GM23338 (cell line): Measurements from ENCODE around the gene ZSWIM5. TPM values are rescaled to one million over a fixed set of nuclear protein-coding genes. Genes with fewer than 3 reads are reported as not detected.

Source experiments
- ATAC-seq: fragments of 200-7000 bp; cut with Tn5 transposase; 3 replicates; pipeline ENCODE4 v1.9.1; 2020
- DNase-seq: peaks from one replicate; pipeline ENCODE4 v3.0.0-alpha.2; 2015; ENCODE audit warnings: low spot score
- H2AFZ ChIP-seq: fragments of 200-600 bp; sonication (generic); 2 replicates; pipeline ENCODE4 v1.8.0; 2016; ENCODE audit warnings: antibody characterized with exemption, mild to moderate bottlenecking, moderate library complexity
- H3F3A ChIP-seq: fragments of 200-600 bp; sonication (generic); replicated peaks from 2 replicates; pipeline ENCODE4 v1.8.0; 2017; ENCODE audit warnings: antibody characterized with exemption, mixed run types, low read depth
- H3K27ac ChIP-seq: fragments of 200-600 bp; sonication (generic); 2 replicates; pipeline ENCODE4 v1.6.1; 2016; ENCODE audit warnings: low read depth
- H3K27me3 ChIP-seq: fragments of 200-600 bp; sonication (generic); 2 replicates; pipeline ENCODE4 v1.8.0; 2016; ENCODE audit warnings: mild to moderate bottlenecking, mixed run types, moderate library complexity; ENCODE audit not compliant: insufficient read depth
- H3K36me3 ChIP-seq: fragments of 200-600 bp; sonication (generic); 2 replicates; pipeline ENCODE4 v1.8.0; 2016; ENCODE audit warnings: mild to moderate bottlenecking; ENCODE audit not compliant: insufficient read depth
- H3K4me1 ChIP-seq: fragments of 200-600 bp; sonication (generic); 2 replicates; pipeline ENCODE4 v1.8.0; 2016; ENCODE audit warnings: mild to moderate bottlenecking, moderate library complexity; ENCODE audit not compliant: insufficient read depth
- H3K4me2 ChIP-seq: fragments of 200-600 bp; sonication (generic); 2 replicates; pipeline ENCODE4 v1.7.1; 2017; ENCODE audit warnings: mixed run types
- H3K4me3 ChIP-seq: fragments of 200-600 bp; sonication (generic); 2 replicates; pipeline ENCODE4 v1.6.1; 2016; ENCODE audit warnings: mixed run types
- H3K79me2 ChIP-seq: fragments of 200-600 bp; sonication (generic); replicated peaks from 2 replicates; pipeline ENCODE4 v1.8.0; 2017; ENCODE audit warnings: mild to moderate bottlenecking; ENCODE audit not compliant: insufficient read depth
- H3K9me2 ChIP-seq: fragments of 200-600 bp; sonication (generic); 2 replicates; pipeline ENCODE4 v1.8.0; 2017; ENCODE audit not compliant: insufficient read depth
- H4K20me1 ChIP-seq: fragments of 200-600 bp; sonication (generic); replicated peaks from 2 replicates; pipeline ENCODE4 v1.8.0; 2017; ENCODE audit warnings: mild to moderate bottlenecking; ENCODE audit not compliant: insufficient read depth
- H3K27ac Mint-ChIP-seq: 2 replicates; pipeline ENCODE4 v1.8.0; 2020; ENCODE audit warnings: inconsistent platforms, mild to moderate bottlenecking, moderate library complexity, mixed read lengths
- H3K27me3 Mint-ChIP-seq: 3 replicates; pipeline ENCODE4 v1.8.0; 2022; ENCODE audit warnings: low read depth, mild to moderate bottlenecking, moderate library complexity, mixed read lengths, inconsistent platforms; ENCODE audit not compliant: insufficient read depth, poor library complexity
- H3K36me3 Mint-ChIP-seq: 3 replicates; pipeline ENCODE4 v1.8.0; 2021; ENCODE audit warnings: low read depth, mild to moderate bottlenecking, inconsistent platforms, moderate library complexity, mixed read lengths
- H3K4me1 Mint-ChIP-seq: 3 replicates; pipeline ENCODE4 v1.8.0; 2020; ENCODE audit warnings: mild to moderate bottlenecking, inconsistent platforms, mixed read lengths
- H3K4me3 Mint-ChIP-seq: 3 replicates; pipeline ENCODE4 v1.8.0; 2021; ENCODE audit warnings: moderate library complexity, mild to moderate bottlenecking, inconsistent platforms, mixed read lengths
- H3K9me3 Mint-ChIP-seq: 3 replicates; pipeline ENCODE4 v1.8.0; 2020; ENCODE audit warnings: moderate library complexity, mild to moderate bottlenecking, inconsistent platforms, mixed read lengths
- CREB1 ChIP-seq: fragments of 250-450 bp; sonication (Bioruptor Pico); IDR thresholded peaks from 2 replicates; pipeline ENCODE4 v1.5.0; 2020; ENCODE audit warnings: low read depth, mild to moderate bottlenecking, moderate library complexity
- EZH2phosphoT487 ChIP-seq: fragments of 200-600 bp; sonication (generic); IDR thresholded peaks from one replicate; pipeline ENCODE4 v1.8.1; 2018; ENCODE audit warnings: antibody characterized with exemption; ENCODE audit not compliant: unreplicated experiment
- POLR2AphosphoS5 ChIP-seq: IDR thresholded peaks from 2 replicates; pipeline ENCODE4 v1.6.1; 2016; ENCODE audit warnings: antibody characterized with exemption, low read depth
- STAT1 ChIP-seq: IDR thresholded peaks from one replicate; pipeline ENCODE4 v1.6.1; 2016; ENCODE audit warnings: antibody characterized with exemption; ENCODE audit not compliant: unreplicated experiment
- ZNF114 ChIP-seq: fragments of 250-450 bp; sonication (Bioruptor Pico); IDR thresholded peaks from 2 replicates; pipeline ENCODE4 v1.5.0; 2020; ENCODE audit warnings: mild to moderate bottlenecking, moderate library complexity
- polyA plus RNA-seq: library from polyadenylated mRNA; unstranded; fragments of >200 nt; fragmentation: Nextera tagmentation; extraction: Ambion mirVana; gene quantifications from 2 replicates; pipeline ENCODE4 v1.2.1, GENCODE V29; 2016
- total RNA-seq: library from RNA; depleted of rRNA; stranded (reverse); fragments of >200 nt; shearing (Covaris generic); gene quantifications from 2 replicates; pipeline ENCODE4 v1.2.3, GENCODE V29; 2014
- TF ChIP-seq, protein P1 (sequence below): fragments of 250-450 bp; sonication (Bioruptor Pico); IDR thresholded peaks from 2 replicates; pipeline ENCODE4 v1.5.0; 2020; ENCODE audit warnings: mild to moderate bottlenecking, moderate library complexity
- TF ChIP-seq, protein P2 (sequence below): IDR thresholded peaks from 2 replicates; pipeline ENCODE4 v1.6.1; 2016; ENCODE audit warnings: antibody characterized with exemption

ZSWIM5 gene
- total and polyA plus RNA-seq, 2 experiments from 2014 or later: 0.65 to 3.6 TPM

DNA sequence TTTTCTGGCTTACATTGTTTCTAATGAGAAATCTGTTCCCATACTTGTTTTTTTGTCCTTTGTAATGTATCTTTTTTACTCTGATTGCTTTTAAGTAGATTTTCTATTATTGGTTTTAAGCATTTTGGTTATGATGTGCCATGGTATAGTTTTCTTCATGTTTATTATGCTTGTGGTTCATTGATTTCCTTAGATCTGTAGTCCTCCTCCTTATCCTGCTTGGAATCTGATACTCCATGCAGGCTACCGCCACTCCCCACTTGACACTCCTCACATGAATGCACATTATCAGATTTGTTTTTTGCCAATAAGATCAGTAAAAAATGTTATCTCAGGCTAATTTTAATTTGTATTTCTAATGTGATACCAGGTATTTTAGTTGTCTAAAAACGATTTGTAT is 173.6 kb downstream of the ZSWIM5 start (continued):
- TF ChIP-seq, protein P1, sequence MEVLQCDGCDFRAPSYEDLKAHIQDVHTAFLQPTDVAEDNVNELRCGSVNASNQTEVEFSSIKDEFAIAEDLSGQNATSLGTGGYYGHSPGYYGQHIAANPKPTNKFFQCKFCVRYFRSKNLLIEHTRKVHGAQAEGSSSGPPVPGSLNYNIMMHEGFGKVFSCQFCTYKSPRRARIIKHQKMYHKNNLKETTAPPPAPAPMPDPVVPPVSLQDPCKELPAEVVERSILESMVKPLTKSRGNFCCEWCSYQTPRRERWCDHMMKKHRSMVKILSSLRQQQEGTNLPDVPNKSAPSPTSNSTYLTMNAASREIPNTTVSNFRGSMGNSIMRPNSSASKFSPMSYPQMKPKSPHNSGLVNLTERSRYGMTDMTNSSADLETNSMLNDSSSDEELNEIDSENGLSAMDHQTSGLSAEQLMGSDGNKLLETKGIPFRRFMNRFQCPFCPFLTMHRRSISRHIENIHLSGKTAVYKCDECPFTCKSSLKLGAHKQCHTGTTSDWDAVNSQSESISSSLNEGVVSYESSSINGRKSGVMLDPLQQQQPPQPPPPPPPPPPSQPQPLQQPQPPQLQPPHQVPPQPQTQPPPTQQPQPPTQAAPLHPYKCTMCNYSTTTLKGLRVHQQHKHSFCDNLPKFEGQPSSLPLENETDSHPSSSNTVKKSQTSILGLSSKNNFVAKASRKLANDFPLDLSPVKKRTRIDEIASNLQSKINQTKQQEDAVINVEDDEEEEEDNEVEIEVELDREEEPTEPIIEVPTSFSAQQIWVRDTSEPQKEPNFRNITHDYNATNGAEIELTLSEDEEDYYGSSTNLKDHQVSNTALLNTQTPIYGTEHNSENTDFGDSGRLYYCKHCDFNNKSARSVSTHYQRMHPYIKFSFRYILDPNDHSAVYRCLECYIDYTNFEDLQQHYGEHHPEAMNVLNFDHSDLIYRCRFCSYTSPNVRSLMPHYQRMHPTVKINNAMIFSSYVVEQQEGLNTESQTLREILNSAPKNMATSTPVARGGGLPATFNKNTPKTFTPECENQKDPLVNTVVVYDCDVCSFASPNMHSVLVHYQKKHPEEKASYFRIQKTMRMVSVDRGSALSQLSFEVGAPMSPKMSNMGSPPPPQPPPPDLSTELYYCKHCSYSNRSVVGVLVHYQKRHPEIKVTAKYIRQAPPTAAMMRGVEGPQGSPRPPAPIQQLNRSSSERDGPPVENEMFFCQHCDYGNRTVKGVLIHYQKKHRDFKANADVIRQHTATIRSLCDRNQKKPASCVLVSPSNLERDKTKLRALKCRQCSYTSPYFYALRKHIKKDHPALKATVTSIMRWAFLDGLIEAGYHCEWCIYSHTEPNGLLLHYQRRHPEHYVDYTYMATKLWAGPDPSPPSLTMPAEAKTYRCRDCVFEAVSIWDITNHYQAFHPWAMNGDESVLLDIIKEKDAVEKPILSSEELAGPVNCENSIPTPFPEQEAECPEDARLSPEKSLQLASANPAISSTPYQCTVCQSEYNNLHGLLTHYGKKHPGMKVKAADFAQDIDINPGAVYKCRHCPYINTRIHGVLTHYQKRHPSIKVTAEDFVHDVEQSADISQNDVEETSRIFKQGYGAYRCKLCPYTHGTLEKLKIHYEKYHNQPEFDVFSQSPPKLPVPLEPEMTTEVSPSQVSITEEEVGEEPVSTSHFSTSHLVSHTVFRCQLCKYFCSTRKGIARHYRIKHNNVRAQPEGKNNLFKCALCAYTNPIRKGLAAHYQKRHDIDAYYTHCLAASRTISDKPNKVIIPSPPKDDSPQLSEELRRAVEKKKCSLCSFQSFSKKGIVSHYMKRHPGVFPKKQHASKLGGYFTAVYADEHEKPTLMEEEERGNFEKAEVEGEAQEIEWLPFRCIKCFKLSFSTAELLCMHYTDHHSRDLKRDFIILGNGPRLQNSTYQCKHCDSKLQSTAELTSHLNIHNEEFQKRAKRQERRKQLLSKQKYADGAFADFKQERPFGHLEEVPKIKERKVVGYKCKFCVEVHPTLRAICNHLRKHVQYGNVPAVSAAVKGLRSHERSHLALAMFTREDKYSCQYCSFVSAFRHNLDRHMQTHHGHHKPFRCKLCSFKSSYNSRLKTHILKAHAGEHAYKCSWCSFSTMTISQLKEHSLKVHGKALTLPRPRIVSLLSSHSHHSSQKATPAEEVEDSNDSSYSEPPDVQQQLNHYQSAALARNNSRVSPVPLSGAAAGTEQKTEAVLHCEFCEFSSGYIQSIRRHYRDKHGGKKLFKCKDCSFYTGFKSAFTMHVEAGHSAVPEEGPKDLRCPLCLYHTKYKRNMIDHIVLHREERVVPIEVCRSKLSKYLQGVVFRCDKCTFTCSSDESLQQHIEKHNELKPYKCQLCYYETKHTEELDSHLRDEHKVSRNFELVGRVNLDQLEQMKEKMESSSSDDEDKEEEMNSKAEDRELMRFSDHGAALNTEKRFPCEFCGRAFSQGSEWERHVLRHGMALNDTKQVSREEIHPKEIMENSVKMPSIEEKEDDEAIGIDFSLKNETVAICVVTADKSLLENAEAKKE (CRISPR knock-in tag): no peak
- TF ChIP-seq ZNF114 (CRISPR knock-in tag): no peak
- TF ChIP-seq, protein P2, sequence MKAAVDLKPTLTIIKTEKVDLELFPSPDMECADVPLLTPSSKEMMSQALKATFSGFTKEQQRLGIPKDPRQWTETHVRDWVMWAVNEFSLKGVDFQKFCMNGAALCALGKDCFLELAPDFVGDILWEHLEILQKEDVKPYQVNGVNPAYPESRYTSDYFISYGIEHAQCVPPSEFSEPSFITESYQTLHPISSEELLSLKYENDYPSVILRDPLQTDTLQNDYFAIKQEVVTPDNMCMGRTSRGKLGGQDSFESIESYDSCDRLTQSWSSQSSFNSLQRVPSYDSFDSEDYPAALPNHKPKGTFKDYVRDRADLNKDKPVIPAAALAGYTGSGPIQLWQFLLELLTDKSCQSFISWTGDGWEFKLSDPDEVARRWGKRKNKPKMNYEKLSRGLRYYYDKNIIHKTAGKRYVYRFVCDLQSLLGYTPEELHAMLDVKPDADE: no peak
- no peak for TF ChIP-seq STAT1
- no peak for TF ChIP-seq POLR2AphosphoS5
- TF ChIP-seq CREB1: no peak

DNA sequence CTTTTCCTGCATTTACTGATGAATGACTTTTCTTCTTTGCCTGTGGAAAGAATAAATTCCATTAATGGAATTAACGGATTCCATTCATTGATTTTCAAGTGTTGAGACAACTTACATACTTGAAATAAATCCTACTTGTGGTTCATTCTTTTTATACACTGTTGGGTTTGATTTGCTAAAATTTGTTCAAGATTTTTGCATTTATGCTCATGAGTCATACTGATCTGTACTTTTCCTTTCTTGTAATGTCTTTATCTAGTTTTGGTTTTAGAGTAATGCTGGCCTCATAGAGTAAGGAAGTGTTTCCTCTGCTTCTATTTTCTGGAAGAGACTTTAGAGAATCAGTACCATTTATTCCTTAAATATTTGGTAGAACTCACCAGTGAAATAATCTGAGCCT is 180.0 kb downstream of the ZSWIM5 start:
- Mint-ChIP-seq H3K36me3 (no peaks in the 10 kb centered on the region), H3K4me3 (no peak overlapping the region), H3K27ac (no peak overlapping the region), H3K4me1 (no peaks in the 10 kb centered on the region), H3K27me3 (peaks cover 5% of the 10 kb centered on the region), H3K9me3 (no peaks in the 10 kb centered on the region)
- H3K4me1 ChIP-seq: no peaks in the 10 kb centered on the region
- H3K36me3 ChIP-seq: no peaks in the 10 kb centered on the region
- no peak overlapping the region for H3K4me3 ChIP-seq
- no peaks in the 10 kb centered on the region for H3K79me2 ChIP-seq
- no peak for DNase-seq
- no peak overlapping the region for H3K4me2 ChIP-seq
- H2AFZ ChIP-seq: no peak overlapping the region
- no peak for ATAC-seq
- H3K27me3 ChIP-seq: no peaks in the 10 kb centered on the region
- no peaks in the 10 kb centered on the region for H3K9me2 ChIP-seq
- no peaks in the 10 kb centered on the region for H3F3A ChIP-seq
- no peak overlapping the region for H3K27ac ChIP-seq
- H4K20me1 ChIP-seq: no peaks in the 10 kb centered on the region
- TF ChIP-seq, protein P1 (CRISPR knock-in tag): no peak
- no peak for TF ChIP-seq EZH2phosphoT487
